Measurements from ENCODE around the gene HMGXB4.

GRCh38 chr22:35230417-35230816, 26.9 kb upstream of the HMGXB4 start:
- TF ChIP-seq E2F1 (CRISPR knock-in tag; IDR thresholded peaks at IDR 0.05) (no peak), MYC (IDR thresholded peaks at IDR 0.05; ENCODE audit: low read depth, low read length) (no peak), MYC (CRISPR knock-in tag; IDR thresholded peaks at IDR 0.05; ENCODE audit: borderline replicate concordance, low read depth) (no peak), MECOM (CRISPR knock-in tag; IDR thresholded peaks at IDR 0.05) (no peak), ADNP (tag; IDR thresholded peaks at IDR 0.05) (no peak), ZFP30 (CRISPR knock-in tag; IDR thresholded peaks at IDR 0.05; ENCODE audit: borderline replicate concordance) (no peak), USF2 (CRISPR knock-in tag; IDR thresholded peaks at IDR 0.05) (no peak)
